AG09309 (cell line): ENCODE results near the gene INSYN2A.
A peak's percentile ranks its signal among the peaks of the same experiment; 100 is the strongest.

Experiments used
- DNase-seq: peaks from one replicate; pipeline ENCODE4 v3.0.0-alpha.2; 2010; ENCODE audit warnings: low read depth
- H3K4me3 ChIP-seq: 2 replicates; pipeline ENCODE4 v1.5.1; 2011; ENCODE audit warnings: mild to moderate bottlenecking, low read depth, low read length, moderate library complexity; ENCODE audit not compliant: control insufficient read depth
- CTCF ChIP-seq: IDR thresholded peaks from 2 replicates; pipeline ENCODE4 v1.5.1; 2011; ENCODE audit warnings: mild to moderate bottlenecking, low read depth, low read length, inconsistent platforms; ENCODE audit not compliant: insufficient read depth, control insufficient read depth; ENCODE audit errors: missing control alignments

The INSYN2A gene

GRCh38 chr10:127151981-127152699, 44.3 kb downstream of the INSYN2A start:
- H3K4me3 ChIP-seq, result no peak overlapping the region
- no peak for DNase-seq
- TF ChIP-seq CTCF, result no peak

GRCh38 chr10:127151541-127151940, 44.9 kb downstream of the INSYN2A start:
- no peak for DNase-seq
- H3K4me3 ChIP-seq, result no peak overlapping the region
- TF ChIP-seq CTCF, result no peak

- DNase-seq, result no peak
- H3K4me3 ChIP-seq, result no peak overlapping the region
These were observed 46.3 kb downstream of the INSYN2A start for GRCh38 chr10:127150136-127150535.

GRCh38 chr10:127149501-127150081, 46.8 kb downstream of the INSYN2A start:
- no peak for TF ChIP-seq CTCF
- no peak for DNase-seq
- no peak overlapping the region for H3K4me3 ChIP-seq

More at GRCh38 chr10:127150136-127150535, 46.3 kb downstream of the INSYN2A start:
- TF ChIP-seq CTCF, result no peak

- peak; percentile 50 for DNase-seq
These were observed 47.5 kb downstream of the INSYN2A start for GRCh38 chr10:127148933-127149220.

More at GRCh38 chr10:127148933-127149220, 47.5 kb downstream of the INSYN2A start:
- peak overlapping the region; percentile 2; the same call in 1 of the 2 replicates for H3K4me3 ChIP-seq
- no peak for TF ChIP-seq CTCF
